NCI-H2227 (cell line): ENCODE data around the gene CBX2.
"Not testable (repeated sequence)": the region's sequence is repeated elsewhere in the genome, so short reads cannot be mapped to it uniquely, and the experiment has no call there.

Source experiments
- DNase-seq: peaks from one replicate; lab custom pipeline; 2025; ENCODE audit not compliant: unreplicated experiment; lab: John Stamatoyannopoulos, UW

CBX2 gene

DNA sequence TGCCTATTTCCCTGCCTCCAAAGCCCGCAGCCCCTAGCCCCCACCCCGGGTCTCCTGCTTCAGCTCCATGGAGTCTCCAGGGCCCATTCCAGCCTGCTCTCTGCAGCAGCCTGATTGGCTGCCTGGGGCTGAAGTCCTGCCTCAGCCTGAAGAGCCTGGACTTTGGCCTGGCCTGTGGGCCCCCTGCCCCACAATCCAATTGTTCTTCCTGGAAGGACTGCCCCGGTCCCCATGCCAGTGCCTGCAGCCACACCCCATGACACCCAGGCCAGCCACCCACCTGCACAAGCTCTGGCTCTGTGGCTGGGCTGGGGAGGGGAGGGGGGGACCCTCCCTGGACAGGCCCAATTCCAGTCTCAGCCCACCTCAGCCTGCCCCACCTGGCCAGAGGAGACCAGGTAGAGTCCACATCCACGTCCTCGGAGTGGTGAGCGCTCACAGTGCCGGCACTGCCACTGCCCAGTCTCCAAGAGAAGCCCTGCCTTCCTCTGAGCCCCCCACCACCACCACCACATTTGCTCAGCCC lies 34.9 kb upstream of the CBX2 start:
- DNase-seq: no peak

DNA sequence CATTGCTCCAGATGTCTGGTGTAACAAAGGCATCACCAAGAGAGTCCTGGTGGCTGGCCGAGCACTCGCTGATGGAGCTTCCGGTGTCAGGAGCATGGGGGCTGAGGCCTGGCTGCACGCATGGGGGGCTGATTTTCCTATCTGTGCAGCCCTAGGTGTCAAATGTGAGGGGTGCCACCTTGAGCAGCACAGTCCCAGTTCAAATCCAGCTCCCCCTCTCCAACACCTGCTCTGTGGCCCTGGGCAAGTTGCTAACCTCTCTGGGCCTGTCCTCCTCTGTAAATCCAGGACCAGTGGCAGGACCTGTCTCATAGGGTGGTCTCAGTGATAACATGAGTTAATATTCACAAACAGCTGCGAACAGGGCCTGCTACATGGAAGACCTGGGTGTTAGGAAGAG lies 34.3 kb upstream of the CBX2 start:
- no peak for DNase-seq

DNA sequence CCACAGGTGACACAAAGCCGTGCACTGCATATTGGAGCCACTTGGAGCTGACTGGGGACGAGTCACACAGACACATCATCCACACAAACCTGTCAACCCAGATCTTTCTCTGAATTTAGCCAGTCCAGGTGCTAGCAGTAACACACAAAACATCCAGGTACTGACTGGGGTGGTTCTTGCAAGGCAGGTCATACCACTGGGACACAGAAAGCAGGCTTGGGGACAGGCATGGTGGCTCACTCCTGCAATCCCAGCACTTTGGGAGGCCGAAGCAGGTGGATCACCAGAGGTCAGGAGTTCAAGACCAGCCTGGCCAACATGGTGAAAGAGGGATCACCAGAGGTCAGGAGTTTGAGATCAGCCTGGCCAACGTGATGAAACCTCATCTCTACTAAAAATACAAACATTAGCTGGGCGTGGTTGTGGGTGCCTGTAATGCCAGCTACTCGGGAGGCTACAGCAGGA lies 32.3 kb upstream of the CBX2 start:
- no peak for DNase-seq

DNA sequence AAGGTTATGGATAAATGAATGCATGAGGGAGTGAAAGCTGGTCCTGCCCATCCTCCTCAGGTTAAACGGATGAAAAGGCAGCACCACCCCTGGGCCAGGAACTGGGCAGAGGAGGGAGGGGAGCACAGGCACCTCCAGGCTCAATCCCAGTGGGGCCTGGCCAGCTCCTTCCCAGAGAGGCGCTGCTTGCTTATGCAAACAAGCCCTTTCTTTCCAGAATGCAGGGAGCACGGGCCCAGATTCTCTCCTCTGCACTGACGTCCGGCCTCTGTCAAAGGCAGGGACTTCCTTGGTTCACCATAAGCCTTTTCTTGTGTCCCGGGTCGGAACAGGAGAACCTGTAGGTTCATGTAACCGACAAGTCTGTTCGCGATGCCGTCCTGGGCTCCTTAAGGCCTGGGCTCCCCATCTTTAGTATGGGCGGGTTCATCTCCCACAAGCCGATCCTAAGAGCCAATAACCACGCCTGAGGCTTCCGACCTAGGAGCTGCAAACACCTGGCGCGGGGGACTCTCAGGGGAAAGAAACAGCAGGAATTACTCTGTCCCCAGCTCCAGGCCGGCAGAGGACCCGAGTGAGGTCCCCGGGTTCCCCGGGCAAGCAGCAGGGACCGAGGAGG lies 30.9 kb upstream of the CBX2 start:
- DNase-seq: peak; percentile 48

DNA sequence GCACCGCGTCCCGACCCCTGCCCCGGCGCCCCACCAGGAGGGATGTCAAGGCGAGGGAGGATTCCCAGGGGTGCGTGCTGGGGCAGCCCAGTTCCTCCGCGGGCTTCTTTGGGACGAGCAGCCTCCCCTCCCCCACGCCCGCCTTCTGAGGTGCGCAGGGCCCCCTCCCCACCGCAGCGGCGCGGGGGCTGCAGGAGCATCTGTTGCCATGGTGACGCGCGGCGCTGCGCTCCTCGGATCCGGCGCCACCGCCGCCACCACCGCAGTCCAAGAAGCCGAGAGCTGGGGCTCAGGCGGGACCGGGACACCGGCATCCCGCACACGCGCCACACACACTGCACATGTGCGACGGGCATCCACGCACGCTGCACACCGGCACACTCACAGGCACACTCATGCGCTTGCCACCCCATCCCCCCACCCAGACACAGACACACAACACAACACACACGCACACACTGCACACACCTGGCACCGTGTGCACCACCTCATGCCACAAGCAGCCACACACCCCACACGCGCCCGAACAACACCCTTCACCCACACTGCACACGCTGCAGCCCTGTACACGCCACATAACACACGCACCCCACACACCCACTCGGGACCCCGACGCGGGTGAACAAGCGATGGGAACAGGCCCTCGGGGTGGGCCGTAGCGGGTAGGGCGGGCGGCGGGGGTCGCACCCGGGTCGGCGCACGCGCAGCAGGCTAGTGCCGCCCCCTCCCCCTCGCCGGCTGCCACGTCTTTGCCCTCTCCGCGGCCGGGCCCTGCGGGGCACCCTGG lies 30.2 kb upstream of the CBX2 start:
- peak; percentile 87 for DNase-seq

DNA sequence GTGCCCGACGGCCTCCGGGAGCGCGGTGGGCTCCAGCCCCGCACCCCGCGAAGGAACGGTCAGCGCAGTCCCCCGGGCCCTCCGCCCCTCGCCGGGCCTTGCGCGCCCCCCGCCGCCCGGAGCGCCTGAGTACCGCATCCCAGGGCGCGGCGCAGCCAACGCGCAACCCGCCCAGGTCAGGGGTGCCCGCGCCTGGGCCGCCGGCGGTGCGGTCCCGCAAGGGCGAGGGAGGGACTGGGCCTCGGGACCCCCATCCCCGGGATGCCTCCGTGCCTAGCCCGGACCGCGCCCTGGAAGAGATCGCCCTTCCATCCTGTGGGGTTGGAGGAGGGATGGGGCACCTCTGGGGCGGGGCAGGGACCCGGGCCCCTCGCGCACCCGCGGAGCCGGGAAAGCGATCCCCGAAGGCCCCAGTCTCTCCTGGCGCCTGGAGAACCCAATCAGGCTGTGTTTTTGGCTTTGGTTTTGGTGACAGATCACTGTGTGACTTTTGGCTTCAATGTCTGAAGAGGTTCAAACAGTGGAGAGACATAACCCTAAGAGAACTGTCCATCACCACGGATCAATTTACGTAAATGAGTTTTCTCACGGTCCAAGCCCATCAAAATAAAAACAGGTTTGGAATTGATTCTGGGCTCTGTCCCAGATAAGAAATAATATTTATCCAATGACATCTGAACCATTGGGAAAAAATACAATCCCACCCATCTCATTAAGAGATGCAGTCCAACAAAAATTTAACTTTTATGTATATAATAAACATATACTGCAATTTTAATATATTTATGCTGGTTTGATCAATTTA lies 29.5 kb upstream of the CBX2 start:
- no peak for DNase-seq

DNA sequence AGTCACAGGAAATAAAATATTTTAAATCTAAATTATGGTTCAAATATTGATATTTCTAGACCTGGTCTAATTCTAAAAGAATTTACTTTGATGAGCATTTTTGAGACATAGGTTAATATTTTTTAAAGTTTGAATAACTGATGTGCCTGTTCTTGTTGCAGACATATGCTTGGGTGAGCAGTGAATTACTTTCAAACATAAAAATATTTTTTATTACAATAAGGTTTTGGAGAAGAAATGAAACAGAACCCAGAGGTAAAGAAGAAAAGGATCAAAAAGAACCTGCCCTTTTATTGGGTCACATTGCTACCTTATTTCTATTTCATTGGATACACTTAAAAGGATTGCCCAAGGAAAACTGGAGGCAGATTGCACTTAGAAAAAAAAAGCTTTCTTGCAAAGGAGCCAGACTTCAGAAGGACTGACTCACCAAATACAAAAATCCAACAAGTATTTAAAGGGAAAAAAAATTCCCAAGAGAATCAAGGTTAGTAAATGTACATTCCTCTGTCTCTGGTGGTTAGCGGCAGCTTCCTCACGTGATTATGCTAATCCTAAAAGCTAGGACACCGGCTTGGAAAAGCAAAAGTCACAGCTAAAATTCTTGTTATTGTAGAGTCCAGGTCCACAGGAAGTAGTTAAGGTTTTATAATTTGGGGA lies 28.7 kb upstream of the CBX2 start:
- DNase-seq: no peak

DNA sequence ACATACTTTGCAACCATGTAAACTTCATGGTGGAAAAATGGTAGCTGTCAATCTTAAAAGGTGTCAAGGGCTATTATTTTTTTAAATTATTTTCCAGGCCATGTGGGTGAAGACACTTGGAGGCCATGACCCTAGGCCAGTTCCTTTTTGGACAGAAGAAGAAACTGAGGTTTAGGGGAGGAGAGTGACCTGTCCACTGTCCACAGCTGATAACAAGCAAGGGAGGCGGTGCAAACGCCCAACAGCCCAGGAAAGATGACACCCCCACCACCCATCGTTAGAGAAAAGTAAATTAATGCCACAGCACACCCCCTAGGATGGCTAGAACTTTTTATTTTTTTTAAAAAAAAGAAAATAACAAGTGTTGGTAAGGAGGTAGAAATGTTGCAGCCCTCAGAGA lies 28.0 kb upstream of the CBX2 start:
- no peak for DNase-seq

DNA sequence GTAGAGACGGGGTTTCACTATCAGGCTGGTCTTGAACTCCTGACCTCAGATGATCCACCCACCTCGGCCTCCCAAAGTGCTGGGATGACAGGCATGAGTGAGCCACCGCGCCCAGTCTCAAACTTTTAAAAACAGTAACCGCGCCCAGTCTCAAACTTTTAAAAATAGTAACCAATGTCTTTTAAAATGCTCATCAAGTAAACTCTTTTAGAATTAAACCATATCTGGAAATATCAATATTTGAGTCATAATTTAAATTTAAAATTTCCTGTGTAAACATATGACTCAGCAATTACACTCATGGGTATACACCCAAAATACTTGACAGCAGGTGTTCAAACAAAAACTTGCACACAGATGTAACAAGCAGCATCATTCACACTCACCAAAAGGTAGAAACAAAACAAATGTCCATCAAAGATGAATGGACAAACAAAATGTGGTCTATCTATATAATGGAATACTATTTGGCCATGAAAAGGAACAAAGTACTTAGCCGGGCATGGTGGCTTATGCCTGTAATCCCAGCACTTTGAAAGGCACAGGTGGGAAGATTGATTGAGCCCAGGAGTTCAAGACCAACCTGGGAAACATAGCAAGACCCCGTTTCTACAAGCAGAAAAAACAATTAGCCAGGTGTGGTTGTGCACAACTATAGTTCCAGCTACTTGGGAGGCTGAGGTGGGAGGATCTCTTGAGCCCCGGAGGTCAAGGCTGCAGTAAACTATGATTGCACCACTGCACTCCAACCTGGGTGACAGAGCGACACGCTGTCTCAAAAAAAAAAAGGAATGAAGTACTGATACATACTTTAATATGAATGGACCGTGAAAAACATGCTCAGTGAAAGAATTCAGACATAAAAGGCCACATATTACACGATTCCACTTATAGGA lies 27.1 kb upstream of the CBX2 start:
- DNase-seq: no peak

DNA sequence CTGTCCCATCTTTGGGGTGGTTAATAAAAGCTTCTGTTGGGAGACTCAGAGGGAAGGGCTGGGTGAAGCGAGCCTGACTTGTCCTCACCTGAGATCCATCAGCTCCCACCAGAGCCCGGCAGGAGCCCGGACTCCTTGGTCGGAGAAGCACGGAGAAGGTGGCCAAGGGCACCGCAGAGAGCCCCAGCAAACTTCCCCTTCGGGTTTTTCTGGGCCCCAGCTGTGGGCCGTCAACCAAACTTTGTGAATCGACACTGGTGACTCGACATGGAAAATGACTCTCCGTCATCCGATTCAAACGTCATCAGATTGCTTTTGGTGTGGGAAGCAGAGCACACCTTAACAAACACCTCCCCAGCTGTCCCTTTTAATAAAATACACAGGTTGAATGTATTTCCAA lies 25.8 kb upstream of the CBX2 start:
- no peak for DNase-seq

DNA sequence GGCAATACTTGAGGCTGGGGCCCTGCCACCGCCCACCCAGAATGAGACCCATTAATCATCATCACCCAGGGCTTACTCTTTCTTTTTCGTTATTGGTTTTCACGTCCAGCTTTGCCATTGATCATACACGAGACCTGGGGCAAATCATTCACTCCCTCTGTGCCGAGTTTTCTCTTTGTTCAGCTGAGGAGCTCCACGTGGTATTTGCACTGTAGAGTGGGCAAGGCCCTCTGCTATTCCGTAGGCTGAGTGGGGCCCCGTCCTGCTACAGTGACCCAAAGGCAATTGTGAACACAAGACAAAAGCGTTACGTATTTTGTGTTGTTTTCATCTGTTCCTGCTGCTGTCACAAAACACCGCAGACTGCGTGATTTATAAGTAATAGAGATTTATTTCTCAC lies 23.6 kb upstream of the CBX2 start:
- peak; percentile 26 for DNase-seq

DNA sequence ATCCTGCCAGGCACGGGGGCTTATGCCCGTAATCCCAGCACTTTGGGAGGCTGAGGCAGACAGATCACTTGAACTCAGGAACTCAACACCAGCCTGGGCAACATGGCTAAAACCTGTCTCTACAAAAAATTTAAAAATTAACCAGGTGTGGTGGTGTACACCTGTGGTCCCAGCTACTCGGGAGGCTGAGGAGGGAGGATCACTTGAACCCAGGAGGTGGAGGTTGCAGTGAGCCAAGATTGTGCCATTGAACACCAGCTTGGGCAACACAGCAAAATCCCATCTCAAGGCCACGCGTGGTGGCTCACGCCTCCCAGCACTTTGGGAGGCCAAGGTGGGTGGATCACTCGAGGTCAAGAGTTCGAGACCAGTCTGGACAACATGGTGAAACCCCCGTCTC lies 23.0 kb upstream of the CBX2 start:
- DNase-seq: not testable (repeated sequence)

DNA sequence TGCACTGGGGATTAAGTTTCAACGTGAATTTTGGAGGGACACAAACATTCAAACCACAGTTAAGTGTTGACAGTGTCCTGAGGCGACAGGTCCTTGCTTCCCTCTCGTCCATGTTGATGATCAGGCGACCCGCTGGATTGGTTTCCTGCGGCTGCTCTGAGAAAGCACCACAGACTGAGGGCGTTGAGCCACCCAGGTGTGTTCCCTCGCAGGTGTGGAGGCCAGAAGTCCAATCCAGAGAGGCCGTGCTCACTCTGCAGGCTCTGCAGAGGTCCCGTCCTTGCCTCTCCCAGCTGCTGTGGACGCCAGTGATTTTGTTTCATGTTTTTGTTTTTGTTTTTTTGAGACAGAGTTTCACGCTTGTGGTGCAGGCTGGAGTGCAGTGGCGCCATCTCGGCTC lies 22.4 kb upstream of the CBX2 start:
- no peak for DNase-seq

DNA sequence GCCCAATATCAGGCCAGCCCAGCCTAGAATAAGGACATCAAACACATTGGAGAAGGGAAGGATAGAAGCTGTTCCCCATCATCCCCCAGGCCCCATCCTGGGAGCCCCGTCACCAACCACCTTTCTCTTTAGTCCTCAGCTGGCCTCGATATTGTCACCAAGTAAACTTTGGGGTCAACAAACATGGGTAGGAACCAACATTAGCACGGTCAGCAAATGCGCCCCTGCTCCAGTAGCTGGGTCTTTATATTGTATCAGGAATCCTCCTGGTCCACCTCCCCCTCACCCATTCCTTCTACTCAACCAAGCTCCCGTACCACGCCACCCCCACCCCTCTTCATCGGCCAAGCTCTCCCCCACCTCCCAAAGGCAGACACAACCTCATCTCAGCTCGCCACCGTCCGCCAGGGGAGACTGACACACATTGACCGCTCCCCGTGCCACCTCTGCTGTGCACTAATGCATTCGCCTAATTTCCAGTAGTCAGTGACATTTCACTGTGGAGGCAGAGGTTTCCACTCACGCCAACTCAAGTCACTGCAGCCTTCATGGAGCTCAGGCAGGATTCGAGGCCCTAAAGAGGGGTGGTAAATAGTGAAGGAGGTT lies 20.7 kb upstream of the CBX2 start:
- no peak for DNase-seq

DNA sequence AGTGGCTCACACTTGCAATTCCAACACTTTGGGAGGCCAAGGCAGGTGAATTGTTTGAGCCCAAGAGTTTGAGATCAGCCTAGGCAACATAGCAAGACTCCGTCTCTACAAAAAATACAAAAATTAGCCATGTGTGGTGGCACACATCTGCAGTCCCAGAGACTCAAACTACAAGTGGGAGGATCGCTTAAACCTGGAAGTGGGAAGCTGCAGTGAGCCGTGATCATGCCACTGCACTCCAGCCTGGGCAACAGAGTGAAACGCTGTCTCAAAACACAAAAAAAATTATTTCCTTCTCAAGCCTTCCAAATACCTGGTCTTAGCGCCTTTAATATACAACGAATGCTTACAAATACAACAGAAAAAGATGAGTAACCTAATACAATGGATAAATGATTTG lies 19.7 kb upstream of the CBX2 start:
- DNase-seq: no peak

DNA sequence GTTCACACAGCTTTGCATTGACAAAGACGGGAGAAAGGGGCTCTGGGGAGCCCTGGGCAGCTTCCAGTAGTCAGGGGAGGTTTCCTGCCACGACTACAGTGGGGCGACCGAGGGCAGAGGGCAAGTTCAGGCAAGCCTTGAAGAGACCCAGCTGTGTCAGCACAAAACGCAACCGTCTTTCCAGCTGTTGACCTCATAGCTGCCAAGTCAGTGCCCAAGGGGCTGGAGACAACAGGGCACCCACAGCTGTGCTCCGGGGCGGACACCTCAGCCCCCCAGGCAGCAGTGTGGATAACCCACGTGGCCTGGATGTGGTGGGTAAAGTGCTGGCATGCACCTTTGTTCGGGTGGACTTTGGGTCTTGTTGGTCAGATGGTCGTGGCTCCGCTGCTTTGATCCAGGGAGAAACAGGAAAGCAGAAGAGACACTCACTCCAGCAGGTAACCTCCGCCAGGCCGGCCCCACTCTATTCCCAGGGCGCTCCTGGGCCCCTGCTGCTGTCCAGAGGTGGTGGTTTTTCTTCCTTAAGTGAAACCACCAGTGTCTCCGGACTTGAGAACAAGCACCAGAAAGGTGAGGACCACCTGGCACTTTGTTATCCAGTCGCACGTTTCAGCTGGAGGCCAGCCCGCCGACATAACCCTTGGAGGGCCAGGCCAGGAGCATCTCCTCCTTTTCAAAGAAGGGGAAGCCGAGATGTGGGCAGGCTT lies 17.6 kb upstream of the CBX2 start:
- no peak for DNase-seq

DNA sequence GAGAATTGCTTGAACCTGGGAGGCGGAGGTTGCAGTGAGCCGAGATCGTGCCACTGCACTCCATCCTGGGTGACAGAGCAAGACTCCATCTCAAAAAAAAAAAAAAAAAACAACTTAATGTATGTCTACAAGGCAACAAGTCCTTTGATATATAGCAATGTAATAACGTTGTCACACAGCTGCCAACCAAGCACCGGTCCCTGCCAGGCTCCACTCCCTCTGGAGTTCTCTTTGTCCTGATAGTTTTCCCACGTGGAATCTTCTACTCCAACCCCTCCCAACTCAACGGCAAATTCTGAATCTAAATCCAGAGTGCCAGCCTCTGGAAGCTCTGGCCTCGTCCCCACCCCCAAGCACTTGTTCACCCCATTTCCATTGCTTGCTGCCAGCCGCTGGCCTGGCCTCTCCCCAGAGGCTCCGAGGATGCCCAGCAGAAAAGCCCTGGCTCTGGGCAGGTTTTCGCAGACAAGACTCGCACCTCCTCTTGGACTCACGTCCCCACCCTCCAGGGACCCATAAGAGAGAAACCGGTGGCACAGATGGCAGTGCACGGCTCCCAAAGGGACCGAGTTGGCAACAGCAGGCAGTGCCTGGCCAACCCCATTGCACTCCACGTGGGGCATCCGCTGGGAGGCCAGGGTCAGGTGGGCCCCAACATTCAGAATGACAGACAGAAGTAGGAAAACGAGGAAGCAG lies 15.9 kb upstream of the CBX2 start:
- DNase-seq: no peak

DNA sequence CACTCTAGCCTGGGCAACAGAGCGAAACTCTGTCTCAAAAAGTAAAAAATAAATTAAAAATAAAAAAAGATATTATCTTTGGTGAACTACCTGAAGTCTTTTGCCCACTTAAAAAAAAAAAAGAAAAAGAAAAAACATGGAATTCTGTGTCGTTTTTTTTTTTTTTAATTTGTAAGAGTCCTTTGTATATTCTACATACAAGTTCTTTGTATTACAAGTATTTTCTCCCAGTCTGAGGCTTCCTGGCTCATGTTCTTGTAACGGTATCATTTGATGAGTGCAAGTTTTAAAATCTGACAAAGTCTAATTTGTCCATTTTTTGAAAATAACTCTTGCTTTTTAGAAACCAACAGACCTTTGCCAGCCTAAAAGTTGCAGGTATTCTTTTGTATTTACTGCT lies 12.2 kb upstream of the CBX2 start:
- no peak for DNase-seq
